H1 (cell line): ENCODE data around the gene IL9. TPM values are rescaled to one million over a fixed set of nuclear protein-coding genes. Genes with fewer than 3 reads are reported as not detected.

Experiments
- GABPA ChIP-seq: IDR thresholded peaks from 2 replicates; pipeline ENCODE4 v1.6.1; 2011; ENCODE audit warnings: mild to moderate bottlenecking, low read length, moderate library complexity, borderline replicate concordance; ENCODE audit not compliant: insufficient read depth
- TCF12 ChIP-seq: IDR thresholded peaks from 2 replicates; pipeline ENCODE4 v1.6.1; 2011; ENCODE audit warnings: low read depth, mild to moderate bottlenecking, low read length
- polyA plus RNA-seq, 7 experiments: library from polyadenylated mRNA; depleted of rRNA in 3 of 7; stranded (reverse) in 5 of 7; unstranded in 2 of 7; fragments of >200 nt in 5 of 7; fragments of 200-250 nt in 2 of 7; gene quantifications; 1 replicate in 5 of 7; 2 replicates in 1 of 7; 4 replicates in 1 of 7; pipeline versions ENCODE4 v1.2.1 to v1.2.3, GENCODE V29; 2011 to 2013; ENCODE audit warnings: missing spikeins in 2 of 7, mixed read lengths in 2 of 7
- total RNA-seq: library from RNA; stranded (reverse); fragmentation: NEBNext Ultra II Directional; extraction: Animal tissue kit (Norgen Biotek cat#: 25700); gene quantifications from 2 replicates; pipeline ENCODE4 v1.2.1, GENCODE V29; 2021

The IL9 gene
- total and polyA plus RNA-seq, 2 of the 8 experiments (the other 6 are each of a cell fraction or from before 2014, with no cell fraction given) = not detected

DNA sequence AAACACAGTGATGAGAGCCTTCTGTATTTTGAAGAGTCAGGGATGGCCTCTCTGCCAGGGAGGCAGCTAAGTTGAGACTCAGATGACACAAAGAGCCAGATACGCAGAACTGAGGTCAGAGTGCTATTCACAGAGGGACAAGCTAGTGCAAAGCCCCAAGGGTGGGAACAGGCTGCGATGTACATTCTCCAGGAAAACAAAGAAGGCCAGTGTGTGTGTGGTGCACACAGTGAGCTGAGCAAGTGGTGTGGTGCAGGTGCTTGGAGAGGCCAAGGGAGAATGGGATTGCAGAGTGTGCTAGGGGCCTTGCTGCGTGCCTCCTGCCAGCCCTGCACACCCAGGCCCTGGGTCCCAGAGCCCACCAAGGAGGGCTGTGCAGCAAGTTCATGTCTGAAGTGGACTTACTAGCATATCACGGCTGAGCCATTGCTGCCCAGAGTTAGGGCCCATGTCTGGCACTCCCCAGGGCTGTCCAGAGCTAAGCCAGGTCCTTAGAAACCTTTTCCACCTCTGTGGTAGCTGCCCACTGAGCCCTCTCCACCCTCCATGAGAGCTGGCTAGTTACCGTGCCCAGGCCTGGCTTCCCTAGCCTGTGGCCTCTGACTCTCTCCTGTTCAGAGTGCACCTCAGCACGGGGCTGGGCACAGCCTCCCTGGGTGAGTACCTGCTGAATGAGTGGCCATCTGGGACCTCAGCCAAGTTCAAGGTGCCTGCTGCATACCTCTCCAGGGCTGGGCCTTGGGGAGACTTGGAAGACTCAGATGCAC lies 51.9 kb downstream of the IL9 start (continued):
- TF ChIP-seq TCF12 (no peak), GABPA (no peak)
